CD14-positive monocyte (primary cell): ENCODE measurements around the gene PKLR. TPM values are rescaled to one million over a fixed set of nuclear protein-coding genes. Genes with fewer than 3 reads are reported as not detected.

ENCODE experiments used
- DNase-seq, 3 donors: peaks; one replicate each; pipeline ENCODE4 v3.0.0-alpha.2; 2011 to 2022
- H2AFZ ChIP-seq: 2 replicates; pipeline ENCODE4 v1.6.0; 2012; ENCODE audit warnings: mild to moderate bottlenecking, low read depth, low read length, inconsistent platforms; ENCODE audit not compliant: insufficient read depth, poor library complexity, severe bottlenecking
- H3K27ac ChIP-seq, 2 donors: 1 replicate in 1 of 2; 2 replicates in 1 of 2; pipeline ENCODE4 v1.5.1; 2012 to 2013; ENCODE audit warnings: low read length in 2 of 2, control low read depth in 1 of 2, inconsistent platforms in 1 of 2, low read depth in 1 of 2, mild to moderate bottlenecking in 1 of 2
- H3K27me3 ChIP-seq, 2 donors: one replicate each; pipeline versions ENCODE4 v1.6.0 to v1.6.1; 2011 to 2013; ENCODE audit warnings: low read length in 2 of 2; ENCODE audit not compliant: control insufficient read depth in 2 of 2, insufficient read depth in 2 of 2
- H3K36me3 ChIP-seq, 2 donors: replicated peaks in 1 of 2; 1 replicate in 1 of 2; 2 replicates in 1 of 2; pipeline versions ENCODE4 v1.5.1 to v1.6.1; 2012 to 2013; ENCODE audit warnings: low read length in 2 of 2, control low read depth in 1 of 2, inconsistent platforms in 1 of 2, mild to moderate bottlenecking in 1 of 2; ENCODE audit not compliant: insufficient read depth in 2 of 2, control insufficient read depth in 1 of 2
- H3K4me1 ChIP-seq, 2 donors: 1 replicate in 1 of 2; 2 replicates in 1 of 2; pipeline versions ENCODE4 v1.5.1 to v1.6.1; 2012 to 2013; ENCODE audit warnings: low read length in 2 of 2, control low read depth in 1 of 2, inconsistent platforms in 1 of 2, mild to moderate bottlenecking in 1 of 2, moderate library complexity in 1 of 2; ENCODE audit not compliant: insufficient read depth in 2 of 2, control insufficient read depth in 1 of 2
- H3K4me2 ChIP-seq: replicated peaks from 2 replicates; pipeline ENCODE3; 2012; ENCODE audit warnings: low read length, moderate library complexity, mild to moderate bottlenecking; ENCODE audit not compliant: poor library complexity, severe bottlenecking; ENCODE audit errors: extremely low read depth
- H3K4me3 ChIP-seq, 3 experiments: fragments of 200-600 bp in 1 of 3; sonication (generic) in 1 of 3; replicated peaks in 1 of 3; 1 replicate in 2 of 3; 2 replicates in 1 of 3; pipeline ENCODE4 v1.5.1; 2011 to 2013; ENCODE audit warnings: low read length in 3 of 3, mild to moderate bottlenecking in 3 of 3, control low read depth in 2 of 3, low read depth in 2 of 3, inconsistent platforms in 1 of 3, moderate library complexity in 1 of 3
- H3K79me2 ChIP-seq: 2 replicates; pipeline ENCODE4 v1.6.0; 2012; ENCODE audit warnings: mild to moderate bottlenecking, control low read depth, inconsistent platforms, low read length, moderate library complexity; ENCODE audit not compliant: insufficient read depth
- H3K9ac ChIP-seq: 2 replicates; pipeline ENCODE4 v1.6.0; 2017; ENCODE audit warnings: low read length, mild to moderate bottlenecking; ENCODE audit not compliant: insufficient read depth, poor library complexity, severe bottlenecking
- H3K9me3 ChIP-seq, 2 donors: replicated peaks in 1 of 2; 1 replicate in 1 of 2; 2 replicates in 1 of 2; pipeline versions ENCODE4 v1.5.1 to v1.6.1; 2012 to 2013; ENCODE audit warnings: low read length in 2 of 2, control low read depth in 1 of 2; ENCODE audit not compliant: control insufficient read depth in 1 of 2, insufficient read depth in 1 of 2
- H4K20me1 ChIP-seq: 2 replicates; pipeline ENCODE4 v1.6.0; 2012; ENCODE audit warnings: mild to moderate bottlenecking, low read length, control low read depth, moderate library complexity; ENCODE audit not compliant: insufficient read depth
- H3K27ac Mint-ChIP-seq, 7 donors: one replicate each; pipeline ENCODE4 v1.8.0; 2020; ENCODE audit warnings: mild to moderate bottlenecking in 7 of 7, mixed read lengths in 7 of 7, moderate library complexity in 6 of 7, inconsistent platforms in 2 of 7
- H3K27me3 Mint-ChIP-seq, 3 donors: one replicate each; pipeline ENCODE4 v1.8.0; 2021 to 2022; ENCODE audit warnings: low read depth in 3 of 3, mild to moderate bottlenecking in 3 of 3, mixed read lengths in 3 of 3, moderate library complexity in 3 of 3, inconsistent platforms in 1 of 3
- H3K36me3 Mint-ChIP-seq, 2 donors: one replicate each; pipeline ENCODE4 v1.8.0; 2020; ENCODE audit warnings: mixed read lengths in 2 of 2, inconsistent platforms in 1 of 2, mild to moderate bottlenecking in 1 of 2
- H3K4me1 Mint-ChIP-seq: one replicate; pipeline ENCODE4 v1.8.0; 2020; ENCODE audit warnings: mild to moderate bottlenecking, mixed read lengths
- H3K4me3 Mint-ChIP-seq, 2 donors: one replicate each; pipeline ENCODE4 v1.8.0; 2020; ENCODE audit warnings: mild to moderate bottlenecking in 2 of 2, mixed read lengths in 2 of 2, moderate library complexity in 1 of 2
- H3K9me3 Mint-ChIP-seq, 7 donors: one replicate each; pipeline ENCODE4 v1.8.0; 2020 to 2022; ENCODE audit warnings: mixed read lengths in 7 of 7, mild to moderate bottlenecking in 6 of 7, moderate library complexity in 6 of 7, inconsistent platforms in 2 of 7
- WGBS: methylation state at CpG from one replicate; pipeline ENCODE4 v1.1.5; 2013; ENCODE audit warnings: missing lambda C conversion rate; ENCODE audit not compliant: insufficient coverage; 5-methylcytosine and 5-hydroxymethylcytosine counted together
- intact Hi-C, 2 donors: fragments of 100-400 bp; cut with micrococcal nuclease; formaldehyde crosslinking; loops; one replicate each; pipeline versions ENCODE4 v1.15.0 to v1.15.1; 2023
- polyA plus RNA-seq, 3 donors: library from polyadenylated mRNA; depleted of rRNA in 1 of 3; unstranded in 2 of 3; stranded (reverse) in 1 of 3; fragments of 300-500 nt in 2 of 3; fragments of >200 nt in 1 of 3; fragmentation: Illumina TruSeq in 2 of 3; gene quantifications; 1 replicate in 2 of 3; 2 replicates in 1 of 3; pipeline ENCODE4 v1.2.3, GENCODE V29; 2012 to 2021
- TF ChIP-seq, protein P1 (sequence below): fragments of 200-600 bp; IDR thresholded peaks from one replicate; pipeline ENCODE4 v1.8.0; 2022; ENCODE audit warnings: antibody characterized with exemption, mild to moderate bottlenecking

Gene PKLR
- polyA plus RNA-seq, 3 donors = 0.05 TPM; not detected in 2

DNA sequence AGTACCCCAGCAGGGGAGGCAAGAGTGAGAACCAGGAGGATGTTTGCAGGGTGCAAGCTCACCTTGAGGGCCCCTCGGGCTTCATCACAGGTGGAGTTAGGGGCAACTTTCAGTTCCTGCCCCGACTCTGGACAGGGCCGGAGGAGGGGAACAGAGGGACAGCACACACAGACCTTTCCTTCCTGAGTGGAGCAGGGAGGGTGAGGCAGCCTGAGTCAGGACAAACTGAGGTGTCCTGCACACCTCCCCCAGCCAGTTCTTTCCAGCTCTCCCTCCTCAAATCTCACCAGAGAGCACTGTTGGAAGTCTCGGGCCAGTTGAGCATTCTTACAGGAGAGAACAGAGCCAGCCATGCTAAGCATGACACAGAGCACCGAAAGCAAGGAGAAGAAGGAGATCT is 47.4 kb downstream of the PKLR start:
- intact Hi-C loops = loop anchor here (5.0 kb wide), 2 partner anchors 69 to 339 kb away; partner anchors contain the start of gene RUSC1 (in 1 of the 2)
- H3K27ac Mint-ChIP-seq = peak overlapping the region in 1 of 7 donors; percentile 35

DNA sequence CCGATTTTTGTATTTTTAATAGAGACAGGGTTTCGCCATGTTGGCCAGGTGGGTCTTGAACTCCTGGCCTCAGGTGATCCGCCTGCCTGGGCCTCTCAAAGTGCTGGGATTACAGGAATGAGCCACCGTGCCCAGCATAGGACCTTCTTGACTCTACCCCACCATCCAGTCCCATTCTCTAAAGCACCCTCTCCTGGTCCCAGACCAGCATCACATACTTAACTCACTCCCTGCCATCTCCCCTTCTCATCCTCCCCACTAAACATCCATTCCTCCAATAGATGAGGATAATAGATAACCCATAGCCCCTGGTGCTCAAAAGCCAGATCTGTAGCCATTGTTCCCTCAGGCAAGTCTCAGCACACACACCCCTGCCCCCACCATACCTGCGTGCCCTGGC is 48.0 kb downstream of the PKLR start:
- TF ChIP-seq, protein P1, sequence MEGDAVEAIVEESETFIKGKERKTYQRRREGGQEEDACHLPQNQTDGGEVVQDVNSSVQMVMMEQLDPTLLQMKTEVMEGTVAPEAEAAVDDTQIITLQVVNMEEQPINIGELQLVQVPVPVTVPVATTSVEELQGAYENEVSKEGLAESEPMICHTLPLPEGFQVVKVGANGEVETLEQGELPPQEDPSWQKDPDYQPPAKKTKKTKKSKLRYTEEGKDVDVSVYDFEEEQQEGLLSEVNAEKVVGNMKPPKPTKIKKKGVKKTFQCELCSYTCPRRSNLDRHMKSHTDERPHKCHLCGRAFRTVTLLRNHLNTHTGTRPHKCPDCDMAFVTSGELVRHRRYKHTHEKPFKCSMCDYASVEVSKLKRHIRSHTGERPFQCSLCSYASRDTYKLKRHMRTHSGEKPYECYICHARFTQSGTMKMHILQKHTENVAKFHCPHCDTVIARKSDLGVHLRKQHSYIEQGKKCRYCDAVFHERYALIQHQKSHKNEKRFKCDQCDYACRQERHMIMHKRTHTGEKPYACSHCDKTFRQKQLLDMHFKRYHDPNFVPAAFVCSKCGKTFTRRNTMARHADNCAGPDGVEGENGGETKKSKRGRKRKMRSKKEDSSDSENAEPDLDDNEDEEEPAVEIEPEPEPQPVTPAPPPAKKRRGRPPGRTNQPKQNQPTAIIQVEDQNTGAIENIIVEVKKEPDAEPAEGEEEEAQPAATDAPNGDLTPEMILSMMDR = no peak
- Histone ChIP-seq H3K9me3 (no peaks in the 10 kb centered on the region), H2AFZ (no peak overlapping the region), H3K4me1 (peaks cover 32 to 39% of the 10 kb centered on the region in 2 donors), H4K20me1 (no peaks in the 10 kb centered on the region), H3K27me3 (no peaks in the 10 kb centered on the region), H3K4me3 (no peak overlapping the region), H3K4me2 (no peak overlapping the region), H3K36me3 (peaks cover 8 to 13% of the 10 kb centered on the region in 2 donors), H3K9ac (no peak overlapping the region), H3K79me2 (peaks cover 3% of the 10 kb centered on the region), H3K27ac (no peak overlapping the region)
- 92% methylated on average over 2 of the region's 5 CpGs for WGBS
- Mint-ChIP-seq H3K27me3 (peaks cover 0 to 5% (median 1%) of the 10 kb centered on the region in 3 donors), H3K27ac (no peak overlapping the region), H3K9me3 (no peaks in the 10 kb centered on the region), H3K36me3 (peaks cover 15 to 18% of the 10 kb centered on the region in 2 donors), H3K4me1 (peaks cover 34% of the 10 kb centered on the region), H3K4me3 (no peak overlapping the region)
- no peak for DNase-seq
- intact Hi-C loops = loop anchor here (5.0 kb wide), 2 partner anchors 69 to 339 kb away; partner anchors contain the start of gene RUSC1 (in 1 of the 2)

More for the DNA sequence above, 47.4 kb downstream of the PKLR start:
- Histone ChIP-seq H3K27me3 (no peaks in the 10 kb centered on the region), H3K27ac (no peak overlapping the region), H3K4me1 (peaks cover 32 to 39% of the 10 kb centered on the region in 2 donors), H3K9me3 (no peaks in the 10 kb centered on the region), H2AFZ (no peak overlapping the region), H3K79me2 (peaks cover 3% of the 10 kb centered on the region), H3K9ac (no peak overlapping the region), H3K4me3 (peak overlapping the region in 1 of 3 experiments; percentile 88), H4K20me1 (no peaks in the 10 kb centered on the region), H3K4me2 (no peak overlapping the region), H3K36me3 (peaks cover 8 to 18% of the 10 kb centered on the region in 2 donors)
- 80% methylated on average over 3 of the region's 5 CpGs for WGBS
- Mint-ChIP-seq H3K4me3 (no peak overlapping the region), H3K27me3 (peaks cover 0 to 5% (median 1%) of the 10 kb centered on the region in 3 donors), H3K4me1 (peaks cover 34% of the 10 kb centered on the region), H3K36me3 (peaks cover 21 to 23% of the 10 kb centered on the region in 2 donors), H3K9me3 (no peaks in the 10 kb centered on the region)
- TF ChIP-seq, protein P1 = no peak
- DNase-seq = no peak
